KMS-11 (cell line): ENCODE measurements around the gene MSMO1.
A peak's percentile ranks its signal among the peaks of the same experiment; 100 is the strongest.
"Not testable (repeated sequence)": the region's sequence is repeated elsewhere in the genome, so short reads cannot be mapped to it uniquely, and the experiment has no call there.

Experiments
- H2AFZ ChIP-seq: fragments of 200-600 bp; sonication (generic); 2 replicates; pipeline ENCODE4 v1.6.1; 2016; ENCODE audit warnings: antibody characterized with exemption, mixed run types, low read depth
- H3K27ac ChIP-seq: fragments of 200-600 bp; sonication (generic); 2 replicates; pipeline ENCODE4 v1.6.1; 2016; ENCODE audit warnings: mild to moderate bottlenecking, mixed run types
- H3K27me3 ChIP-seq: fragments of 200-600 bp; sonication (generic); 2 replicates; pipeline ENCODE4 v1.6.1; 2017; ENCODE audit warnings: mild to moderate bottlenecking, low read depth, mixed run types, moderate library complexity; ENCODE audit not compliant: insufficient read depth
- H3K36me3 ChIP-seq: fragments of 200-600 bp; sonication (generic); 2 replicates; pipeline ENCODE4 v1.6.1; 2017; ENCODE audit warnings: mild to moderate bottlenecking, mixed run types; ENCODE audit not compliant: insufficient read depth
- H3K4me1 ChIP-seq: fragments of 200-600 bp; sonication (generic); 2 replicates; pipeline ENCODE4 v1.6.1; 2016; ENCODE audit warnings: mild to moderate bottlenecking, low read depth, mixed run types; ENCODE audit not compliant: poor library complexity, severe bottlenecking
- H3K4me2 ChIP-seq: fragments of 200-600 bp; sonication (generic); 2 replicates; pipeline ENCODE4 v1.7.0; 2016; ENCODE audit warnings: mild to moderate bottlenecking, mixed run types
- H3K4me3 ChIP-seq: fragments of 200-600 bp; sonication (generic); IDR thresholded peaks from 2 replicates; pipeline ENCODE4 v1.6.1; 2017; ENCODE audit warnings: low read depth, low read length, mixed read lengths; ENCODE audit not compliant: insufficient read depth
- H3K79me2 ChIP-seq: fragments of 200-600 bp; sonication (generic); 2 replicates; pipeline ENCODE4 v1.6.1; 2016; ENCODE audit warnings: low read depth, mixed run types; ENCODE audit not compliant: insufficient read depth
- H3K9ac ChIP-seq: fragments of 200-600 bp; sonication (generic); 2 replicates; pipeline ENCODE4 v1.6.1; 2016; ENCODE audit warnings: mild to moderate bottlenecking, mixed run types
- H4K20me1 ChIP-seq: fragments of 200-600 bp; sonication (generic); 2 replicates; pipeline ENCODE4 v1.6.1; 2016; ENCODE audit warnings: mild to moderate bottlenecking, mixed run types; ENCODE audit not compliant: insufficient read depth
- TF ChIP-seq, protein P1 (sequence below): fragments of 200-600 bp; sonication (generic); conservative IDR thresholded peaks from 2 replicates; pipeline ENCODE4 v1.6.1; 2017; ENCODE audit warnings: low read depth, mild to moderate bottlenecking, antibody characterized with exemption, low read length, moderate library complexity, mixed read lengths

Gene MSMO1

DNA sequence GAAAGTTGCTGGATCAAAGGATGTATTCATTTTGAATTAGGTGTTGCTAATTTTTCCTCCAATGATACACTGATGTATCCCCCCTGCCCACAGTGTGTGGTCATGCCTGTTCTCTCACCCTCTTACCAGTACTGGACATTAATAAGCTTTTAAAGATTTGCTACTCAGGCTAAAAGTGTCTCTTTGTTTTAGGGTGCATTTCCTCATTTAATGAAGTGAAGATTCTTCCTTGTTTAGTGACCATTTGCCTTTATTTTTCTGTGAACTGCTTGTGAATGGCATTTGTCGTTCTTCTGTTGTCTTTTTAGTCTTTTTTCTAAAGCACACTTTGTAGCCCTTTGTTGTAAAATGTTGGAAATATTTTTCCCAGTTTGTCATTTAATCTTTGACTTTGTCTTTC is 5.0 kb downstream of the MSMO1 start:
- Histone ChIP-seq H4K20me1 (peaks cover 22% of the 10 kb centered on the region; the same call in 1 of the 2 replicates), H3K4me2 (0 out of 2 replicates have a peak overlapping the region, but pooled peaks have one; percentile 15), H3K4me3 (no peak overlapping the region), H3K79me2 (peaks cover 81% of the 10 kb centered on the region), H3K27me3 (no peaks in the 10 kb centered on the region), H3K9ac (no peak overlapping the region), H3K27ac (no peak overlapping the region), H3K36me3 (peaks cover 7% of the 10 kb centered on the region; the same call in 1 of the 2 replicates), H3K4me1 (peaks cover 45% of the 10 kb centered on the region), H2AFZ (no peak overlapping the region)
- TF ChIP-seq, protein P1, sequence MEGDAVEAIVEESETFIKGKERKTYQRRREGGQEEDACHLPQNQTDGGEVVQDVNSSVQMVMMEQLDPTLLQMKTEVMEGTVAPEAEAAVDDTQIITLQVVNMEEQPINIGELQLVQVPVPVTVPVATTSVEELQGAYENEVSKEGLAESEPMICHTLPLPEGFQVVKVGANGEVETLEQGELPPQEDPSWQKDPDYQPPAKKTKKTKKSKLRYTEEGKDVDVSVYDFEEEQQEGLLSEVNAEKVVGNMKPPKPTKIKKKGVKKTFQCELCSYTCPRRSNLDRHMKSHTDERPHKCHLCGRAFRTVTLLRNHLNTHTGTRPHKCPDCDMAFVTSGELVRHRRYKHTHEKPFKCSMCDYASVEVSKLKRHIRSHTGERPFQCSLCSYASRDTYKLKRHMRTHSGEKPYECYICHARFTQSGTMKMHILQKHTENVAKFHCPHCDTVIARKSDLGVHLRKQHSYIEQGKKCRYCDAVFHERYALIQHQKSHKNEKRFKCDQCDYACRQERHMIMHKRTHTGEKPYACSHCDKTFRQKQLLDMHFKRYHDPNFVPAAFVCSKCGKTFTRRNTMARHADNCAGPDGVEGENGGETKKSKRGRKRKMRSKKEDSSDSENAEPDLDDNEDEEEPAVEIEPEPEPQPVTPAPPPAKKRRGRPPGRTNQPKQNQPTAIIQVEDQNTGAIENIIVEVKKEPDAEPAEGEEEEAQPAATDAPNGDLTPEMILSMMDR, result no peak

DNA sequence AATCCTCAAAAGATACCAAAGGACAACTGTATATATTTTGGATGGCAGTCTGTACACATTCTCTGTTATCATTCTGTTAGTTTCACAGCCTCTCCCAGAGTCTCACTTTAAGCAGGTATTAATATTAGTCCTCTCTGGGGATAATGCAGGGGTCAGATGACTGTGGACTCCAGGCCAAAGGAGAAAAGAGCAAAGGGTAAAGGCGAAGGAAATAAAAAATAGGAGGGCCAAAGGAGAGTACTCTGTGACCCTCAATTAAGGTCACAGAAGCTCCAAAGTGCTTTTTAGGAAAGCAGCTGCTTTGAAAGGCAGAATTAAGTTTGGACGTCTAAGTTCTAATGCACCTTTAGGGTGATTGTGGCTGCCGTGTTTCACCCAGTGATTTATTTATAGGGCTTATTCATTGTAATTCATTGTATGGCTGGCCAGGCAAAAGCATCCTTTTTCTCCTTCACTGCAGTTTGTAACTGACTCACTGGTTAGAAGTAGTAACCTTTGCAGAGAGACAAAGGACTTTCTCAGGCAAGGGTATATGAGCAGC is 7.8 kb downstream of the MSMO1 start:
- Histone ChIP-seq H3K4me2 (no peak overlapping the region), H3K9ac (no peak overlapping the region), H3K4me1 (peaks cover 26% of the 10 kb centered on the region), H2AFZ (no peak overlapping the region), H3K79me2 (peaks cover 56% of the 10 kb centered on the region), H3K27me3 (no peaks in the 10 kb centered on the region), H4K20me1 (peaks cover 16% of the 10 kb centered on the region; the same call in 1 of the 2 replicates), H3K36me3 (peaks cover 22% of the 10 kb centered on the region; the same call in 1 of the 2 replicates), H3K27ac (no peak overlapping the region), H3K4me3 (no peak overlapping the region)
- TF ChIP-seq, protein P1, result no peak

DNA sequence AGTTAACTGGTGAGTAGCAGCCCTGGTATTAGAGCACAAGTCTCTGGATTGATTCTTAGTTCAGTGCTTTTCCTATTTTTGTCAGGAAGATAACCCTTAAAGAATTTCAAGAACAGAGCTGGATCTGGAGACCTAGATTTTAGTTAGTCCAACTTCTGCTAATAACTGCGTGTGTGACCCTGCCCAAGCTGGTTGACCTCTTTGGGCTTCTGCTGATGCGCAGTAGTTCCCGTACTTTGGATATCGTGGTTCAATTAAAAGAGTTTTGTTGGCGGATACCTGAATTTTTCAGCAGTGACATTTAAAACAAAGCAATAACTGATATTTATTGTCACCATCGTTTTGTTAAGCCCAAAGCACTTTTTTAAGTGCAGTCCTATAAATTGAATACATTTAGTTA is 9.3 kb downstream of the MSMO1 start:
- H3K9ac ChIP-seq, result no peak overlapping the region
- no peak overlapping the region for H2AFZ ChIP-seq
- H3K27me3 ChIP-seq, result no peaks in the 10 kb centered on the region
- H3K79me2 ChIP-seq, result peaks cover 41% of the 10 kb centered on the region
- H3K4me3 ChIP-seq, result no peak overlapping the region
- H3K36me3 ChIP-seq, result peaks cover 22% of the 10 kb centered on the region; the same call in 1 of the 2 replicates
- H3K4me2 ChIP-seq, result no peak overlapping the region
- peaks cover 11% of the 10 kb centered on the region for H3K4me1 ChIP-seq
- TF ChIP-seq, protein P1, result no peak
- H4K20me1 ChIP-seq, result 0 out of 2 replicates have a peak, but pooled peaks cover 9% of the 10 kb centered on the region
- no peak overlapping the region for H3K27ac ChIP-seq

DNA sequence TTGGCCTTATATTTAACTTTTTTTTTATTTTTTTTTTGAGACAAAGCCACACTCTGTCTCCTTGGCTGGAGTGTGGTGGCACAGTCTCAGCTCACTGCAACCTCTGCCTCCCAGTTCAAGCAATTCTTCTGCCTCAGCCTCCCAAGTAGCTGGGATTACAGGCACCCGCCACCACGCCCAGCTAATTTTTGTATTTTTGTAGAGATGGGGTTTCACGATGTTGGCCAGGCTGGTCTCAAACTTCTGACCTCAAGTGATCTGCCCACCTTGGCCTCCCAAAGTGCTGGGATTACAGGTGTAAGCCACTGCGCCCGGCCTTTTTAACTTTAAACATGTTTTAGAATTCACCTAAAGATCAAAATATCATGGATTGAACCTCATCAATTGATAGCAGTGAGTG is 14.9 kb downstream of the MSMO1 start:
- not testable (repeated sequence) for H3K4me1 ChIP-seq, H3K4me3 ChIP-seq, H3K27me3 ChIP-seq, H3K79me2 ChIP-seq, H3K27ac ChIP-seq, H4K20me1 ChIP-seq, H2AFZ ChIP-seq, H3K4me2 ChIP-seq, H3K9ac ChIP-seq
- peaks cover 17% of the 10 kb centered on the region; the same call in 1 of the 2 replicates for H3K36me3 ChIP-seq

DNA sequence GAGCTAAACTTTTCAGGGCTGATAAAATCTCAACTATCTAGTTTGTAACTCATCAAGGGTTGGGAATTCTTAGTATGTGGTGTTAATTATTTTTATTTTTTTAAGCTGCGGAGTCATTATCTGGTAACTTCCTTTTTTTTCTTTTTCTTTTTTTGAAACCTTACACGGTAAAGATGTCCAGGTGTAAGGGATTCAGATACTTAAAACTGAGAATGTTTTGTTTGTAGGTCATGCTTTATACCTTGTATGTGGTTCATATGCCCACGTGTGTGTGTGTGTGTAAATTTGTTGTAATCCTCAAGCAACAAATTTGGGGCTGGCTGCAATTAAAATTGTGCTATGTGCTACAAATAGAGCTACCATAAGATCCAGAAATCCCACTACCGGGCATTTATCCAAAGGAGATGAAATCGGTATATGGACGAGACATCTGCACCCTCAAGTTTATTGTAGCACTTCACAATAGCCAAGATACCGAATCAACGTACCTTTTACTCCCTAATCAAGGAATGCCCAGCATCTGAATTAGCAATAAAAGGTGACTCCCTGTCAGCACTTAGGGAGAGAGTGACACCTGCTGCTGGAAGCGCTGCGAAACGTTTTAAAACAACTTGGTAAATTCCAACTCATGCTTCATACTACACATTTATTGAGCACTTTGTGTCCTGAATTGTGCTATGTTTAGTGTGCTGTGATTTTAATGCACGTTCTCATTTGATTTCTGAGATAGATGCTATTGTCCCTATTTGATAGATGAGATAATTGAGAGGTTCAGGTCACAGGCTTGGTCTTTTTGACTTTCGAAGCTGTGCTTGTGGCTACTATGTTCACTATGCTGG is 16.1 kb downstream of the MSMO1 start:
- no peaks in the 10 kb centered on the region for H3K79me2 ChIP-seq
- TF ChIP-seq, protein P1, result no peak
- H3K9ac ChIP-seq, result no peak overlapping the region
- H3K4me3 ChIP-seq, result no peak overlapping the region
- no peak overlapping the region for H2AFZ ChIP-seq
- H3K36me3 ChIP-seq, result peaks cover 7% of the 10 kb centered on the region; the same call in 1 of the 2 replicates
- H3K27me3 ChIP-seq, result no peaks in the 10 kb centered on the region
- H3K4me1 ChIP-seq, result no peaks in the 10 kb centered on the region
- H3K27ac ChIP-seq, result no peak overlapping the region
- 0 out of 2 replicates have a peak, but pooled peaks cover 3% of the 10 kb centered on the region for H4K20me1 ChIP-seq
- no peak overlapping the region for H3K4me2 ChIP-seq
